ENCODE data around the gene HMGN3. TPM values are rescaled to one million over a fixed set of nuclear protein-coding genes. Genes with fewer than 3 reads are reported as not detected.

HMGN3 gene
- total and polyA plus RNA-seq, 12 donors = 81.6 to 205 (median 137) TPM

- intact Hi-C loops (cut with DNase I) = no loop called here
- TF ChIP-seq CTCF (IDR thresholded peaks at IDR 0.05) = no peak
- DNase-seq (no peak), ATAC-seq (no peak)
- Histone ChIP-seq H3K9me3 (peaks cover 0 to 11% (median 0%) of the 10 kb centered on the region in 11 donors), H3K4me3 (no peak overlapping the region), H3K27me3 (no peaks in the 10 kb centered on the region), H3K4me1 (peaks cover 0 to 17% (median 5%) of the 10 kb centered on the region in 9 donors), H3K27ac (no peak overlapping the region), H3K36me3 (no peaks in the 10 kb centered on the region)
- 91% methylated on average over 1 of the region's 1 CpG for WGBS, 2 donors
Measured at GRCh38 chr6:79267128-79267527, 32.6 kb upstream of the HMGN3 start.

- no peak overlapping the region for H3K27ac ChIP-seq
- no peaks in the 10 kb centered on the region for H3K27me3 ChIP-seq
- intact Hi-C loops (cut with DNase I) = no loop called here
- peaks cover 0 to 11% (median 0%) of the 10 kb centered on the region in 11 donors for H3K9me3 ChIP-seq
- ATAC-seq = no peak
- H3K36me3 ChIP-seq = no peaks in the 10 kb centered on the region
- peaks cover 0 to 17% (median 5%) of the 10 kb centered on the region in 9 donors for H3K4me1 ChIP-seq
- no peak for TF ChIP-seq CTCF (IDR thresholded peaks at IDR 0.05)
- no peak for DNase-seq
- H3K4me3 ChIP-seq = no peak overlapping the region
Measured at GRCh38 chr6:79266051-79266450, 31.6 kb upstream of the HMGN3 start.

GRCh38 chr6:79263359-79263758, 28.9 kb upstream of the HMGN3 start:
- no peaks in the 10 kb centered on the region for H3K36me3 ChIP-seq
- ATAC-seq = no peak
- no peaks in the 10 kb centered on the region for H3K27me3 ChIP-seq
- no peaks in the 10 kb centered on the region for H3K4me1 ChIP-seq
- no peak for TF ChIP-seq CTCF (IDR thresholded peaks at IDR 0.05)
- intact Hi-C loops (cut with DNase I) = no loop called here
- H3K9me3 ChIP-seq = peaks cover 0 to 23% (median 0%) of the 10 kb centered on the region in 11 donors
- no peak overlapping the region for H3K27ac ChIP-seq
- no peak overlapping the region for H3K4me3 ChIP-seq
- no peak for DNase-seq

GRCh38 chr6:79261666-79262065, 27.2 kb upstream of the HMGN3 start:
- 69 to 71% methylated on average over 5 of the region's 5 CpGs for WGBS, 2 donors
- H3K27me3 ChIP-seq = no peaks in the 10 kb centered on the region
- H3K9me3 ChIP-seq = peaks cover 0 to 25% (median 0%) of the 10 kb centered on the region in 11 donors
- H3K36me3 ChIP-seq = no peaks in the 10 kb centered on the region
- H3K4me3 ChIP-seq = no peak overlapping the region
- DNase-seq = no peak
- H3K4me1 ChIP-seq = no peaks in the 10 kb centered on the region
- no peak for ATAC-seq
- TF ChIP-seq CTCF (IDR thresholded peaks at IDR 0.05) = no peak
- intact Hi-C loops (cut with DNase I) = no loop called here
- H3K27ac ChIP-seq = no peak overlapping the region

GRCh38 chr6:79260772-79261171, 26.3 kb upstream of the HMGN3 start:
- no peaks in the 10 kb centered on the region for H3K27me3 ChIP-seq
- no peak for TF ChIP-seq CTCF (IDR thresholded peaks at IDR 0.05)
- H3K4me3 ChIP-seq = no peak overlapping the region
- H3K36me3 ChIP-seq = no peaks in the 10 kb centered on the region
- ATAC-seq (no peak), DNase-seq (no peak)
- H3K9me3 ChIP-seq = peaks cover 0 to 30% (median 0%) of the 10 kb centered on the region in 11 donors
- WGBS, 2 donors = 92% methylated on average over 2 of the region's 2 CpGs
- H3K27ac ChIP-seq = no peak overlapping the region
- H3K4me1 ChIP-seq = no peaks in the 10 kb centered on the region
- intact Hi-C loops (cut with DNase I) = no loop called here
